A549 (cell line): ENCODE data around the gene RNASEH1. TPM values are rescaled to one million over a fixed set of nuclear protein-coding genes. Genes with fewer than 3 reads are reported as not detected.

Experiments
- ATAC-seq, 2 experiments: fragments of 200-7000 bp in 1 of 2; fragments of >200 bp in 1 of 2; cut with Nextera tagmentation in 1 of 2; cut with Tn5 transposase in 1 of 2; 3 replicates each; pipeline versions ENCODE4 v1.8.0 to v1.9.1; 2018 to 2020; ENCODE audit warnings: mild to moderate bottlenecking in 1 of 2, moderate library complexity in 1 of 2
- CTCF ChIA-PET: fragments of 300-600 bp; sonication (Branson Sonifier 250); formaldehyde crosslinking; extraction: SDS; loops from one replicate; lab custom pipeline; 2021; ENCODE audit warnings: antibody characterized with exemption, inconsistent platforms; lab: Yijun Ruan, JAX
- POLR2A ChIA-PET: fragments of 350-600 bp; formaldehyde crosslinking; extraction: SDS; loops from one replicate; lab custom pipeline; 2021; ENCODE audit warnings: antibody characterized with exemption, inconsistent platforms; lab: Yijun Ruan, JAX
- DNase-seq, 2 experiments: peaks; one replicate each; pipeline versions ENCODE4 v3.0.0 to v3.0.0-alpha.2; 2011 to 2016; ENCODE audit warnings: low read depth in 1 of 2, low spot score in 1 of 2
- FAIRE-seq: peaks from 2 replicates; lab custom pipeline; 2011; peaks lifted over from hg19 to GRCh38; lab: Jason Lieb, UNC
- H3K27ac ChIP-seq, 2 experiments: fragments of >200 bp; sonication (Bioruptor Twin); formaldehyde crosslinking; 3 replicates each; pipeline ENCODE4 v1.5.1; 2016 to 2017
- H3K4me1 ChIP-seq: fragments of >200 bp; sonication (Bioruptor Twin); formaldehyde crosslinking; 3 replicates; pipeline ENCODE4 v1.6.1; 2016
- H3K4me2 ChIP-seq: fragments of >200 bp; sonication (Bioruptor Twin); formaldehyde crosslinking; 3 replicates; pipeline ENCODE4 v1.6.1; 2016
- H3K4me3 ChIP-seq: fragments of >200 bp; sonication (Bioruptor Twin); formaldehyde crosslinking; 3 replicates; pipeline ENCODE4 v1.5.1; 2016
- H3K9me3 ChIP-seq: fragments of >200 bp; sonication (Bioruptor Twin); formaldehyde crosslinking; 3 replicates; pipeline ENCODE4 v1.6.1; 2016
- ATOH8 ChIP-seq: fragments of 250-450 bp; sonication (Bioruptor Pico); IDR thresholded peaks from 2 replicates; pipeline ENCODE4 v1.5.0; 2020; ENCODE audit warnings: low read depth, mild to moderate bottlenecking, moderate library complexity
- BCL3 ChIP-seq: fragments of >200 bp; sonication (Bioruptor Twin); formaldehyde crosslinking; IDR thresholded peaks from 3 replicates; pipeline ENCODE4 v1.6.1; 2016
- BHLHE40 ChIP-seq: IDR thresholded peaks from 2 replicates; pipeline ENCODE4 v1.6.1; 2012; ENCODE audit warnings: low read depth, low read length, inconsistent platforms
- CHD2 ChIP-seq: fragments of 150-350 bp; IDR thresholded peaks from 2 replicates; pipeline ENCODE4 v1.6.1; 2014; ENCODE audit warnings: low read length; ENCODE audit not compliant: partially characterized antibody
- E2F6 ChIP-seq: IDR thresholded peaks from 2 replicates; pipeline ENCODE4 v1.6.1; 2012; ENCODE audit warnings: low read depth, borderline replicate concordance
- EHMT2 ChIP-seq: fragments of 200-600 bp; sonication (generic); IDR thresholded peaks from 2 replicates; pipeline ENCODE4 v1.6.1; 2016; ENCODE audit warnings: antibody characterized with exemption, low read depth, mild to moderate bottlenecking, moderate library complexity
- ELK1 ChIP-seq: fragments of 150-350 bp; IDR thresholded peaks from 2 replicates; pipeline ENCODE4 v1.6.1; 2014; ENCODE audit warnings: low read depth, mild to moderate bottlenecking, low read length
- EP300 ChIP-seq, 2 experiments: fragments of >200 bp; sonication (Bioruptor Twin); formaldehyde crosslinking; IDR thresholded peaks; 2 replicates in 1 of 2; 3 replicates in 1 of 2; pipeline ENCODE4 v1.6.1; 2016 to 2017
- ESRRA ChIP-seq: fragments of 150-350 bp; IDR thresholded peaks from 2 replicates; pipeline ENCODE4 v1.6.1; 2014; ENCODE audit warnings: mild to moderate bottlenecking, low read length, borderline replicate concordance
- HES2 ChIP-seq: fragments of >200 bp; sonication (Bioruptor Twin); formaldehyde crosslinking; IDR thresholded peaks from 2 replicates; pipeline ENCODE4 v1.6.1; 2016
- HMGXB4 ChIP-seq: fragments of 250-450 bp; sonication (Bioruptor Pico); IDR thresholded peaks from 2 replicates; pipeline ENCODE4 v1.5.0; 2021; ENCODE audit warnings: mild to moderate bottlenecking, moderate library complexity, borderline replicate concordance
- HOXA7 ChIP-seq: fragments of 250-450 bp; sonication (Bioruptor Pico); IDR thresholded peaks from 2 replicates; pipeline ENCODE4 v1.5.0; 2020; ENCODE audit warnings: mild to moderate bottlenecking, moderate library complexity
- HOXB13 ChIP-seq: fragments of 250-450 bp; sonication (Bioruptor Pico); IDR thresholded peaks from 2 replicates; pipeline ENCODE4 v1.5.0; 2020; ENCODE audit warnings: low read depth, mild to moderate bottlenecking, moderate library complexity
- JUNB ChIP-seq: fragments of >200 bp; sonication (Bioruptor Twin); formaldehyde crosslinking; IDR thresholded peaks from 2 replicates; pipeline ENCODE4 v1.6.1; 2016
- MAFK ChIP-seq: fragments of 450-650 bp; IDR thresholded peaks from 2 replicates; pipeline ENCODE4 v1.6.1; 2014; ENCODE audit not compliant: partially characterized antibody
- MAX ChIP-seq: IDR thresholded peaks from 2 replicates; pipeline ENCODE4 v1.6.1; 2012
- MYC ChIP-seq: IDR thresholded peaks from 2 replicates; pipeline ENCODE4 v1.6.1; 2012; ENCODE audit warnings: mild to moderate bottlenecking, inconsistent platforms, low read length, improper control_type of control experiment, borderline replicate concordance
- POLR2AphosphoS2 ChIP-seq: conservative IDR thresholded peaks from 2 replicates; pipeline ENCODE4 v1.6.1; 2012; ENCODE audit warnings: low read length, improper control_type of control experiment, inconsistent platforms
- RAD21 ChIP-seq, 2 experiments: fragments of >200 bp in 1 of 2; sonication (Bioruptor Twin) in 1 of 2; formaldehyde crosslinking in 1 of 2; IDR thresholded peaks in 1 of 2; conservative IDR thresholded peaks in 1 of 2; 2 replicates in 1 of 2; 3 replicates in 1 of 2; pipeline ENCODE4 v1.6.1; 2012 to 2018; ENCODE audit warnings: inconsistent platforms in 1 of 2
- RARB ChIP-seq: fragments of 250-450 bp; sonication (Bioruptor Pico); IDR thresholded peaks from 2 replicates; pipeline ENCODE4 v1.8.0; 2021; ENCODE audit warnings: mild to moderate bottlenecking, moderate library complexity
- RCOR1 ChIP-seq: fragments of 150-350 bp; IDR thresholded peaks from 2 replicates; pipeline ENCODE4 v1.6.1; 2014; ENCODE audit warnings: antibody characterized with exemption, low read length, low read depth
- REST ChIP-seq: fragments of 200-600 bp; sonication (generic); IDR thresholded peaks from 2 replicates; pipeline ENCODE4 v1.6.1; 2016; ENCODE audit warnings: antibody characterized with exemption, mild to moderate bottlenecking, moderate library complexity
- SREBF2 ChIP-seq: fragments of 450-650 bp; IDR thresholded peaks from 2 replicates; pipeline ENCODE4 v1.6.1; 2014; ENCODE audit warnings: mild to moderate bottlenecking, moderate library complexity
- TFCP2L1 ChIP-seq: fragments of 250-450 bp; sonication (Bioruptor Pico); IDR thresholded peaks from 2 replicates; pipeline ENCODE4 v1.5.0; 2021; ENCODE audit warnings: mild to moderate bottlenecking
- ZFP36 ChIP-seq: fragments of 450-650 bp; IDR thresholded peaks from 2 replicates; pipeline ENCODE4 v1.6.1; 2014; ENCODE audit warnings: borderline replicate concordance; ENCODE audit not compliant: partially characterized antibody
- WGBS: methylation state at CpG from one replicate; pipeline ENCODE4 v1.1.6; 2017; ENCODE audit errors: missing lambda C conversion rate; 5-methylcytosine and 5-hydroxymethylcytosine counted together
- polyA minus RNA-seq: library from RNA; depleted of rRNA, polyadenylated mRNA; stranded (reverse); fragments of >200 nt; gene quantifications from 2 replicates; pipeline ENCODE4 v1.2.3, GENCODE V29; 2011; rRNA and poly(A)+ RNA removed
- polyA plus RNA-seq, 4 experiments: library from polyadenylated mRNA; depleted of rRNA in 3 of 4; stranded (reverse); fragments of >200 nt; fragmentation: RNase III in 1 of 4; extraction: RNeasy Plus Mini Kit Qiagen cat#74134 plus additional on column Dnase treatment in 1 of 4; gene quantifications; 2 replicates in 3 of 4; 3 replicates in 1 of 4; pipeline ENCODE4 v1.2.3, GENCODE V29; 2011 to 2017

RNASEH1 gene
- 39.7 and 54.3 TPM in 2 replicates for polyA plus RNA-seq (2011; rRNA removed)
- polyA plus RNA-seq (2012; cell fraction: cytosol; rRNA removed): 35.6 and 37.8 TPM in 2 replicates
- 16.6 and 20.6 TPM in 2 replicates for polyA plus RNA-seq (2012; cell fraction: nucleus; rRNA removed)
- polyA plus RNA-seq (2017; fragmentation: RNase III; extraction: RNeasy Plus Mini Kit Qiagen cat#74134 plus additional on column Dnase treatment): 55.3 to 59.2 TPM (median 56.8 TPM) in 3 replicates
- 25.5 and 26.8 TPM in 2 replicates for polyA minus RNA-seq

GRCh38 chr2:3558205-3559014 is at the start of gene RNASEH1:
TSS of gene RNASEH1 (minus strand) at chr2:3558333. CDS start at chr2:3558260, 73 bp downstream.
- Histone ChIP-seq H3K4me1 (peaks cover 15% of the 10 kb centered on the region), H3K4me3 (peak within 1 kb of the TSS; percentile 94), H3K4me2 (peak within 1 kb of the TSS; percentile 90), H3K27ac (peak within 1 kb of the TSS; percentile 93 to 94), H3K9me3 (no peaks in the 10 kb centered on the region)
- POLR2A ChIA-PET: interaction anchor here (0.5 to 2.1 kb wide), 30 partner anchors 8 to 181 kb away, joined by 3 to 62 read pairs (median 6); partner anchors contain the start of genes ADI1, EIPR1, RPS7 and TRAPPC12
- peak; percentile 99 for ATAC-seq
- peak; percentile 59 for FAIRE-seq
- CTCF ChIA-PET: interaction anchor here (0.6 to 2.7 kb wide), 6 partner anchors 15 to 134 kb away, joined by 3 to 9 read pairs (median 3); no protein-coding TSS in a partner anchor
- peak; percentile 99 to 100 for DNase-seq
- 3% methylated on average over 33 of the region's 67 CpGs for WGBS
- peak; percentile 94 for TF ChIP-seq ATOH8 (CRISPR knock-in tag)
- peak; percentile 96 for TF ChIP-seq MYC
- TF ChIP-seq EP300 (IDR thresholded peaks at IDR 0.05): no peak
- TF ChIP-seq ELK1: no peak
- no peak for TF ChIP-seq JUNB
- TF ChIP-seq HES2: no peak
- peak; percentile 99 for TF ChIP-seq E2F6
- no peak for TF ChIP-seq RCOR1
- no peak for TF ChIP-seq EHMT2
- TF ChIP-seq RAD21 (conservative IDR thresholded peaks at IDR 0.05 in 1 of 2, IDR thresholded peaks at IDR 0.05 in 1 of 2): 0 out of 5 replicates have a peak, but pooled peaks of 1 of the 2 experiments have one; percentile 21
- 0 out of 2 replicates have a peak, but pooled peaks have one; percentile 32 for TF ChIP-seq REST
- no peak for TF ChIP-seq ZFP36
- peak; percentile 85; the same call in 1 of the 3 replicates for TF ChIP-seq BCL3
- 0 out of 2 replicates have a peak, but pooled peaks have one; percentile 63 for TF ChIP-seq HMGXB4
- no peak for TF ChIP-seq POLR2AphosphoS2
- no peak for TF ChIP-seq SREBF2
- TF ChIP-seq TFCP2L1 (CRISPR knock-in tag): no peak
- peak; percentile 53 for TF ChIP-seq BHLHE40
- peak; percentile 91 for TF ChIP-seq HOXA7 (CRISPR knock-in tag)
- no peak for TF ChIP-seq MAFK
- TF ChIP-seq HOXB13 (CRISPR knock-in tag): peak; percentile 93; the same call in 1 of the 2 replicates
- 0 out of 2 replicates have a peak, but pooled peaks have one; percentile 56 for TF ChIP-seq RARB
- TF ChIP-seq MAX: peak; percentile 100
- TF ChIP-seq ESRRA: peak; percentile 60
- no peak for TF ChIP-seq CHD2
